Activated T-cell treated with anti-CD3 and anti-CD28 coated beads, Interleukin-2, amount 50 U/mL, for 1 hour (primary cell): ENCODE measurements around the gene ADAMTS13.

ENCODE experiments used
- DNase-seq: peaks from one replicate; pipeline ENCODE4 v3.0.0-alpha.2; 2020

The ADAMTS13 gene

GRCh38 chr9:133492061-133493021 is 70.2 kb downstream of the ADAMTS13 start:
- DNase-seq: no peak

- DNase-seq: no peak
Measured at GRCh38 chr9:133493428-133493827, 71.3 kb downstream of the ADAMTS13 start.

- no peak for DNase-seq
Measured at GRCh38 chr9:133493845-133494540, 71.8 kb downstream of the ADAMTS13 start.

- DNase-seq: no peak
Measured at GRCh38 chr9:133494636-133495326, 72.6 kb downstream of the ADAMTS13 start.

GRCh38 chr9:133495327-133496293 is 73.4 kb downstream of the ADAMTS13 start:
- no peak for DNase-seq

GRCh38 chr9:133496861-133497842 is 75.0 kb downstream of the ADAMTS13 start:
- DNase-seq: no peak

GRCh38 chr9:133499132-133499891 is 77.1 kb downstream of the ADAMTS13 start:
- DNase-seq: no peak

GRCh38 chr9:133499892-133500270 is 77.7 kb downstream of the ADAMTS13 start:
- DNase-seq: no peak

- DNase-seq: no peak
Measured at GRCh38 chr9:133502112-133502511, 79.9 kb downstream of the ADAMTS13 start.

- no peak for DNase-seq
Measured at GRCh38 chr9:133505186-133505830, 83.1 kb downstream of the ADAMTS13 start.

GRCh38 chr9:133505901-133506652 is 83.9 kb downstream of the ADAMTS13 start:
- DNase-seq: no peak

- DNase-seq: no peak
Measured at GRCh38 chr9:133506653-133507038, 84.5 kb downstream of the ADAMTS13 start.

- DNase-seq: no peak
Measured at GRCh38 chr9:133507246-133507965, 85.2 kb downstream of the ADAMTS13 start.

GRCh38 chr9:133508046-133508445 is 85.9 kb downstream of the ADAMTS13 start:
- DNase-seq: no peak
